GM18867 (cell line): ENCODE measurements around the gene ADARB2.
"Not testable (repeated sequence)": the region's sequence is repeated elsewhere in the genome, so short reads cannot be mapped to it uniquely, and the experiment has no call there.

Source experiments
- ATAC-seq: cut with Tn5 transposase; IDR thresholded peaks from one replicate; pipeline ENCODE4 v1.9.1; 2021; ENCODE audit warnings: mild to moderate bottlenecking, moderate library complexity; ENCODE audit not compliant: unreplicated experiment

ADARB2 gene

DNA sequence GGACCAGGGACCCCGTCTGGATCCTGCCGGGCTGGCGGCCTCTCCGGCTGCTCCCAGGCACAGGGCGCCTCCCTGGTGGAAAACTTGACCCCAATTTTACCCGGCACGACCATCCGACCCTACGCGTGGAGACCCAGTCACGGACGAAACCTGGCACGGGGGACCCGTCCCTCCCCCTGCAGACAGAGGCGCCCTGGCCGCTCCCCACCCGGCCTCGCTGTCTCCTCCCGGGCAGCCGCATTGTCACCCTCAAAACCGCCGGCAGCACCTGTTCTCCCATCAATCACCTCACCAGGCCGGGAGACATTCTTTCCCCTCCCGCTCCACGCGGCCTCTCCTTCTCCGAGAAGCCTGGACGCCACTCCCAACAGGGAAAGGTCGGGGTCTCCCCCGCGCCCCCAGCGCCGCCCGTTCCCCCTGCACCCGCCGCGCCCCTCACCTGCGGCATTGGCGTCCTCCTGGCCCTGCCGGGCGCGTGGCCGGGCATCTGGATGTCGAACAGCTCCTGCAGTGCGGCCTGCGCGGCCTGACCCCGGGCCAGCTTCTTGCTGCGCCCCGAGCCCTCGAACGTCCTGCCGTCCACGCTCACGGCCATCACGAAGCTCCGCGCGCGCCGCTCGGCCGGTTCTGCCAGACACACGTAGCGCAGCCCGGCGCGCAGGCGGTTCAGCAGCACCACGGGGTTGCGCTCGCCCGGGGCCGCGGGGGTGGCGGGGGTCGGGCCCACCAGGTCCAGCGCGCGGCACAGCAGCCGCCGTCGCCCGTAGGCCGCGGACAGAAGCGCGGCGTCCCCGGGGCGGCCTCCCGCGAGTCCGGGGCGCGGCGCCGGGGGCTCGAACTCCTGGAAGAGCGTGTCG is 374.5 kb downstream of the ADARB2 start:
- no peak for ATAC-seq

DNA sequence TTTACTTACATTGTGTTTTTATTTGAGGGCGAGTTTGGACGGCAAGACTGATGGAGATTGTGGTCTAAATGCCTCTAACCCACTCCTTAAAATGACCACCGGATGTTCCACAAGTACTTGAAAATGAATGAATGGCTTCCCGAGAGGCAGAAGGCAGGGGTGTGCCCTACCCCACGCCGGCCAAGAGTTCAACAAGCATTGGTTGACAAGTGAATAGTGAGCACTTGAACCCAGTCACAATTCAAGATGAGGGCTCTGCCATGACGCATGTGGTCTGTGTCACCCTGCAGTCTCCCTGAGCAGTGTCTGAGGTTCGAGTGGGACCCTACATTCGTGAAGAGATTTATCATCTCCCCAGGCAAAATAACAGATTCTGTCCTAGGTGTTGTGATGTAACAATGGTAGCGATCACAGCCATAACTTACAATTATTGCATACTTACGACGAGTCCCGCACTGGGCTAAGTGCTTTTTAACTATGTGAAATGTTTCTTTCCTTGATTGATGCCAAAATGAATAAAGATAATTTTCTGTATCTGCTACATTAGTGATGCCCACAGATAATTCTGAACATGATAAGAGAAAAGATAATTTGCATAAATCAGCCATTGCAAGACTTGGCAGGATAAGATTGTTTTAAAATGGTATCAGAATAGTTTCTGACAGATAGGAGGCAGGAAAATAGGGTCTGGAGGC is 375.8 kb downstream of the ADARB2 start:
- no peak for ATAC-seq

DNA sequence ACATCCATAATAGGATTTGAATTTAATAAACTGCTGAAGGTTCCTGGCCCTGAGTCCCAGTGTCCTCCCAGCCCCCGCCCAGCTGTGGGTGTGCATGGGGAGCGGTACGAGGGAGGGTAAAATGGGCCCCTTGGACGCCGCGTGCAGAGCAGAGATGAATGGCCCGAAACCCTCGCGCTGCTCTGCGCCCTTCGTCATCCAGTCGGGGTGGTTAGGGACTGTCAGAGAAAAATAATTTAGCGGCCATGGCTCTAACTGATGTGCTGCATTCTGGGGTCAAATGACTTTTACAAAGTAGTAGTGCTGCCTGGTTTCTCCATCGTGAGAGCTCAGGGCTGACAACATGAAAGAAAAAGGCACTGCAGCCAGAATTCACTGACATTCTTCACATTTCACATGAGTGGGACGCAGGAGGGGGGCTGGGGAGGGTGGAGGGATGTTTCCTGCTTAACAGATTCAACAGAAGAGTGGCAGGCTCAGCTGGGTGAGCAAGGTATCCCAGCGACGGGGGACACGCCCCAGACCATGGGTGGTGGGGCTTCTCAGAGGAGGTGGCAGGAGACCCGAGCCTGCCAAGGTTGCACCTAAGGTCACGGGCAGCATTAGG is 376.7 kb downstream of the ADARB2 start:
- ATAC-seq: no peak

DNA sequence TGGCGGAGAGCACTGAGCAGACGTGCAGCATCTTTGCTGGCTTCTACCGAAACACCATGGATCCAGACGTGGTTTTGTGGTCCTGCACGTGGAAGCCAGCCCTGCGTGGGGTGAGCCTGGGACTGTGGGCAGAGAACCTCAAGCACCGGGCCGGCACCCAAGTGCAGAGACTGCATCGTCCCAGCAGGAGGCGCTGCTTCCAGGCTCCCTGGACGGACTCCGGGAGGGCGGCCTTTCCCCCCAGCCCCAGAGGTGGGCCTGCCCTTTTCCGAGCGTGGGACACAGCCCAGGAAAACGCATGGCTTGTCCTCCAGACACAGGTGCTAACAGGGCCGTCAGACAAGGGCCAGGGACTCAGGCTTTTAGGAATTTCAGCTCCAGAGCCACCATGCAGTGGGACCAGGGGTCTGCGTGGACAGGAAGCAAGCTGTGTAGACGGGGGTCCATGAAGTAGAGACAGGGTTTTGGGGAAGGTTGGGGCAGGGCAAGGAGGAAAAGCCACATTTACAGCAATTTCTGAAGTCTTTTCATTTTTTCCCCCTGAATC is 377.2 kb downstream of the ADARB2 start:
- no peak for ATAC-seq

DNA sequence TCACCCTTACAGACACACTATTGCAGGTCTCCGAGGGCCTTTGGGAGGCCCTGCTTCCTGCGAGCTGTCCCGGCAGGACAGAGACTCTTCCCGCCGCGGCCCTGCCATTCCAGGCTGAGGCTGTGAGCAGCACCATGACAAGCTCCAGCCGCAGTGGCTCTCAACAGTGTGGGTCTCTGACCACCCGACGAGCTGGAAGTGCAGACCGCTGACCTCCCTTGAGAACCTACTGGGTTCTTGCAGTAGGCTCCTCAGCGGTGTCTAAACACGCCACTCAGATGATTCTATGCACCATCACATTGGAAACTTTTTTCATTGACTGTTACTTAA is 377.7 kb downstream of the ADARB2 start:
- ATAC-seq: no peak

DNA sequence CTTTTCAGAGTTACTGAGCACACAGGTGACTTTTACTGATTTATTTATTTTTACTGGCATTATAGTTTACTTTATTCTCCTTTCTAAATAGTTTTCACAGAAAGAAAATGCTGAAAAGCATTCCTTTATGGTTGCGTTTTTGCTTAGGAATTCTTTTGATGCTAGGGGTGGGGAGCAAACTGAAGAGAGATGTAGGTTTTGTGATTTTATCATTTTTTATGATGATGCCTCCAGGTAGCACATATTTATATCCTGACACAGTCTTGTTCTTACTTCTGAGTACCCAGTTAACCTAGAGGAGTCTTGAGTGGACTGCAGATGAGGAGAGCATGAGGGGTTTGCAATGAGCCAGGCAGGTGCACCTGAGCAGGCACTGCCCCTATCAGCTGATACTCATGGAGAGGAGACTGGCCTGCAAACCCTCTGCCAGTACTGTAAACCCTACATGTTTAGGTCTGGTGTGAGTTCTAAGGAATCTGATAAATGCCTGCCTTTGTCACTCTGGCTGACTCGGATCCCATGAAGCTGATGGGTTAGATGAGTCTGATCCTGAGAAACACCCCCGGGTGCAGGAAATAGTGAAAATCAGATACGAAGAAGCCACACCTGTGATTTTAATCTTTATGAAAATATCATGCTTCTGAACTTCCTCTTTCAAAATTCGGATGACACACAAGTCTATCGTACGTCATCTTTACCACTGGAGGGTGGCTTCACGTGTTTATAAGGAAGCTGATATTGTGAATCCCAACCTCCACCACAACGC is 378.3 kb downstream of the ADARB2 start:
- no peak for ATAC-seq

DNA sequence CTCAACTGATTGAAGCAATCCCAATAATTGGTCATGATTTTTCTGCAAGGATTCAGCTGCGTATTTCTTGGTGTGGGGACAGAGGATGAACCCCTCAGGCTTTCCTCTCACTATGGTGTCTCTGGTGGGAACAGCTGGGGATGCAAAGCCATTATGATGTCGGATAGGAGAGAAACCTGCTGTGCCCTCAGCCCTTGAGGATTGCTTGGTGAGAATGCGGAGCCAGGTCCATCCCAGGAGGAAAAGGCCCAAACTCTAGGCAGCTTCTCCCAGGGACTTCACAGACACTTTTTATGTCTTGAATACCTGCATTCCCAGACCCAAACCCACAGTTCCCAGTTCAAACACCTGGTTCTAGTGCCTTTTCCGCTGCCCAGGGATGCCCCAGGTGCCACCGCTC is 379.2 kb downstream of the ADARB2 start:
- no peak for ATAC-seq

DNA sequence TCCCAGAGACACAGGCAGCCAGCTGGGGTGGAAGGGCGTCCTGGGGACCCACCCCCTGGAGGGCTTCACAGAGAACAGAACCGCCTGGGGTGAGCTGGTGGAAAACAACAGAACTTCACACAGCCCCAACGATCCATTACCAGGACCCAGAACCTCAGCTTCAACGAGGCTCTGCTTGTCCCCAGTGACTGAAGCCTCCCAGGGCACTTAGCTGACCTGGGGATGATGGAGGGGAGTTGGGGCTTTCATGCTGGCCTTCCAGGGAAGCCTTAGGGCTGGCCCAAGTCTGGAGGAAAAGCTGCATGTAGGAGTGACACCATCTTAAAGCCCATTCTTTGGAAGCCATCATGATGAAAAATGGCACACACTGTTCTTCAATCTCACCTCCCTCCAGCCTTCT is 381.0 kb downstream of the ADARB2 start:
- no peak for ATAC-seq

DNA sequence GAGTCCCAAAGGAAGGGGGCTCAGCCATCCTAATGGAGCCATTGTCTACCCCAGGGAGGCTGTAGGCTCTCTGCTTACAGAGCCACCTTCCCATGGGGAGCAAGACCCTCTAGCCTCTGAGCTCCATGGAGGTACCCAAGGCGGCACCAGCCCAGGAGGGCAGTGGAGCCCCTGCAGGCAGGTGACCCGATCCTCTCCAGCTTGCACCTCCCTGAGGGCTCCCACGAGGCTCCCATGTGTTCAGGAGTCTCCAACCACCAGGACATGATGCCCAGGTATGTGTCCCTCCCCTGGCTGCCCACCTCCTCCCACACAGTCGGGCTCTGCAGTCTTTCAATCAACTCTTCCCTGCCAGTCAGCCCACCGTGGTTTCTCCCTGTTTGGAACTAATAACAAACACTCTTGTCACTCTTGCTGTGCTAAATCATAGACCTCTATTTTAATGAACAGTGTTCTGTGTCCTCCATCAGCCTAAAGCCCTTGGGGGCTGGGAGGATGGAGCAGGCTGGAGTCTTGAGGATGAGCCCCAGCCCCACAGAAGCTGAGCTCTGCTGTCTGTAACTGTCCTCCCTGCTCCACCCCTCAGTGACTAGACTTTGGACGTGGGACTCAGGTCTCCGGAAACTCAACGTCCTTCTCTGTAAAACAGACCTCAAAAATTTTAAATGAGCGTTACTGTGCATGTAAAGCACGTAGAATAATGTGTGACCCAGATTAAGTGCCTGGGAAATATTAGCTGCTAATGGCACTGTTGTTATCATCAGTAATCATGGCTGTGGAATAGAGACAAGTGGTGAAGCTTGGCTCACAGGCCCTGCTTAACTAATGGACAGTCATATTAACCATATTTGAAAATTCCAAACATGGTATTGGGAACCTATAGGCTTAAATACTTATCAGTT is 382.3 kb downstream of the ADARB2 start:
- ATAC-seq: no peak

DNA sequence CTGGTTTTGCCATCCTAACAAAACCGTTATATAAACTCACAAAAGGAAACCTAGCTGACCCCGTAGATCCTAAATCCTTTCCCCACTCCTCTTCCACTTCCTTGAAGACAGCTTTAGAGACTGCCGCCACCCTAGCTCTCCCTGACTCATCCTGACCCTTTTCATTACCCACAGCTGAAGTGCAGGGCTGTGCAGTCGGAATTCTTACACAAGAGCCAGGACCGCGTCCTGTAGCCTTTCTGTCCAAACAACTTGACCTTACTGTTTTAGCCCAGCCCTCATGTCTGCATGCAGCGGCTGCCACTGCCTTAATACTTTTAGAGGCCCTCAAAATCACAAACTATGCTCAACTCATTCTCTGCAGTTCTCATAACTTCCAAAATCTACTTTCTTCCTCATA is 385.0 kb downstream of the ADARB2 start:
- ATAC-seq: not testable (repeated sequence)

DNA sequence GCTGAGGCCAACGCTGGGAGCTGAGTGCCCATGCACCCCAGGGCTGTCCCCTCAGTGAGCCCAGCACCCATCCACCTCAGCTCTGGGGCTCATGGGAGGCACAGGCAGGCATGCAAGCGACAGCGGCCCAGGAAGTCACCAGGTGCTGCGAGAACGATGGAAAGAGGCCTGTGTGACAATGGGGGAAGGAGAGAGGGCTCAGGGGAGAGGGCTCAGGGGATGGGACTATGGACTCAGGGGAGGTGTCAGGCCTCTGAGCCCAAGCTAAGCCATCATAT is 388.6 kb downstream of the ADARB2 start:
- ATAC-seq: no peak

DNA sequence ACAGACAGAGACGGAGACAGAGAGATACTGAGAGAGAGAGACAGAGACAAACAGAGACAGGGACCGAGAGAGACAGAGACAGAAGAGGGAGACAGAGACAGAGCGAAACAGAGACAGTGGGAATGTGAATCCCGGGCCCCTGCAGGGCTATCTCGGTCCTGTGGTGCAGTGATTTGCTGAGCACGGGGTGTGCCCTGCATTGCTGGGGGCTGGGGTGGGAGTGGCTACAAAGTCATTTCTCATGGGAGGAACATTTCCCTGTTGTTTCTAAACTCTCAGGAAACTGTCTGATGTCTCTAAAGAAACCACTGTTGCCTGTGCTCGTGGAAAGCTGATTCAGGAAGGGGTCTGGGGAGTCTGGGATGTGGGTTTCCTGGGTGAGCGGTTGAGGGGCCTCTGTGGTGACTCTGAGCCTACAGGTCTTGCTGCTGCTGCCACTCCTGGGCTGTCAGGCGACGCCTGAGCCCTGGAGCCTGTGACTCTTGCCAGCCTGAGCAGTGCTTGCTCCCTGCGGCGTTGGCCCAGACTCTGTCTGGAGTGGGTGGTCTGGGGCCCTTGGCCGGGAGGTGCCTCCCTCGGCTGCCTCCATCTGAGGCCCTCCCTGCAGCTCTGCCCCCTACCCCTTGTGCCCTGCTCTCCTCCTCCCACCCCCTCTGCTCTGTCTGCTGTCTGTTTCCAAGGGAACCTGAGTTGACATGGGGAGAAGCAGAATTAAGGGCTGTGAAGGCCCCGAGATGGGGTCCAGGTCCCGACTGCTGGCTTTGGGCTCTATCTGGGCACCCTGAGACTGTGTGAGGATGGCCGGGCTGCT is 389.2 kb downstream of the ADARB2 start:
- ATAC-seq: no peak

DNA sequence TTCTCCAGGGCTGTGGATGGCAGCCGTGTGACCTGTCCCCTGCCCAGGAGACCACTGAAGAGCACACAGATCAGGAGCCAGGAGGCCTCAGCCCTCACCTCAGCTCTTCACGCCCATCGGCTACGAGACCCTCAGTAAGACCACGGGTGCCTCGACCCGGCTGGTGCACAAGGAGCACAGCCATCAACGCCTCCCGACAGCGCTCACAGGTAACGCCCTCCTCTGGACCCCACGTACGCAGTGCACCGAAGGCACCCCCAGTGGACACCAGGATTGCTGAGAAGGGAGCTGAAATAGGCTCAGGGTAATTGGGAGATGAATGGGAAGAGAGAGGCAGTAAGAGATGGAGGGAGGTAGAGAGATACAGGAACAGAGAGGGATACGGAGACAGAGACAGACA is 389.8 kb downstream of the ADARB2 start:
- ATAC-seq: no peak

DNA sequence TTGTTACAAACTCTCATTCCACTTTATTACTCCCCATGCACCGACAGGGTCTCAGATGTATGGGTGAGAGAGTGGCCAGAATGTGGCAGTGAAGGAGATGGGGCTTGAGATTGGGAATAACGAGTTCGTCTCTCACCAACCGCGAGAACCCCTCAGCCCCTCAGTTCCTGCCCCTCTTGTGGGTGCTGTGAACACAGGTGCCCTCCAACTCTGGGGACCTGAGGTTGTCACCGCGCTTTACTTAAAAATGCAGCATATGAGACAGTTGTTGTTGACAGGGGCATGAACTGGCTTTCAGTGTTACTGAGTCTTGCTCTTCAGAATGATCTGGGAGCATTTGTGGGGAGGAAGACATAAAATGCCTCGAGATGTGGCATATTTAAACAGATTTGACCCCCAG is 391.1 kb downstream of the ADARB2 start:
- ATAC-seq: no peak

DNA sequence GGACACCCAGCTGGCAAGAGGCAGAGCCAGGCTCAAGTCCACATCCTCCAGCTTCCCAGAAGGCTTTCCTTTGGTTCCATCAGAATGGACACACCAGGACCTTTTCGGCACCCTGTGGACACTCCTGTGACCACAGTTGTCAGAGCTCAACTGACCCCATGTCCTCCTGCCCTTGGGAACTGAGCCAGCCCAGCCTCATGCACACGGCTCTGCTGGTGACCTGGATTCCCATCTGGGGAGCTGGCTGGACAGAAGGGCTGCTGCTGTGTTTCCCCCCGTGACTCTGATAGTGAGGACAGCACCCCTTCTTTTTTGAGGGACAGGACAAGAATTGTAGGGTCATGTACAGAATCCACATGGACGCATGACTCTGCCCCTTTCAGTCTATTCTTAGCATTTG is 392.0 kb downstream of the ADARB2 start:
- no peak for ATAC-seq

DNA sequence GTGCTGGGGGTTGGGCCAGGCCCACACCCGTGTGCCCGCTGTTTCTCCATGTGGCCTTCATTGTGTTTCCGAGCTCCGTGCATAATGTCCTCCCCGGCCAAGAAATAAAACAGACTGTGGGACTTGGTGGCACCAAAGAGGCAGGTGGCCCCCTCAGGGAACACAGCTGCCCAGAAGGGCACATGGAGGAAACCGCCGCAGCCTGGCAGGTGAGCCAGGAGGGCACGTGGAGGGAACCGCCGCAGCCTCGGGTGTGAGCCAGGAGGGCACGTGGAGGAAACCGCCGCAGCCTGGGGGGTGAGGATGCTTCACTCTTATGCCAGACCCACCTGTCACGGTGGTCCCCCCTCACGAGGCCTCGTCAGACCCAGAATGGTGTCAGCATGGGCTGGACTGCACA is 392.5 kb downstream of the ADARB2 start:
- ATAC-seq: no peak

DNA sequence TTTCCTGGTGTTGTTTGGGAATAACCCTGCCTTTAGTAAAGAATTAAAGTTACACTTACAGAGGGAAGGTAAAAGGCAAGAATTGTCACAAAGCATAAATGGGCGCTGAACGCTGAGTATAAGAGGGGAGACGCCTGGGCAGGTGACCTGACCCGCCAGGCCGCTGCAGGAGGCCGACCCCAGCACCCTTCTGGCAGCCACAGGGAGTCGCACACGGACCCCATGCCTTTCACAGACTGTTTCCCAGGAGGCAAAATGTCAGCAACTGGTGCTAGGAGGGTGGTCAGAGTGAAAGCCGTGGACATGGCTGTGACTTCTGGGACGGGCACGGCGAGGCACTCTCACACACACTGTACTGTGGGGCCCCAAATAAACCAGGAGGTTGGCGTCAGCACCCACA is 392.9 kb downstream of the ADARB2 start:
- ATAC-seq: no peak

DNA sequence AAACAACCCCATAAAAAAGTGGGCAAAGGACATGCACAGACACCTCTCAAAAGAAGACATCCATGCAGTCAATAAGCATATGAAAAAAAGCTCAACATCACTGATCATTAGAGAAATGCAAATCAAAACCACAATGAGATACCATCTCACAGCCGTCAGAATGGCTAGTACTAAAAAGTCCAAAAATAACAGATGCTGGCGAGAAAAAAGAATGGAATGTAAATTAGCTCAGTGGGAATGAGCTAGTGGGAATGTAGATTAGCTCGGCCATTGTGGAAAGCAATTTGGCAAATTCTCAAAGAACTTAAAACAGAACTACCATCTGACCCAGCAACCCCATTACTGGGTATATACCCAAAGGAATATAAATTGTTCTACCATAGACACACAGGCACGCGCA is 394.1 kb downstream of the ADARB2 start:
- ATAC-seq: no peak

DNA sequence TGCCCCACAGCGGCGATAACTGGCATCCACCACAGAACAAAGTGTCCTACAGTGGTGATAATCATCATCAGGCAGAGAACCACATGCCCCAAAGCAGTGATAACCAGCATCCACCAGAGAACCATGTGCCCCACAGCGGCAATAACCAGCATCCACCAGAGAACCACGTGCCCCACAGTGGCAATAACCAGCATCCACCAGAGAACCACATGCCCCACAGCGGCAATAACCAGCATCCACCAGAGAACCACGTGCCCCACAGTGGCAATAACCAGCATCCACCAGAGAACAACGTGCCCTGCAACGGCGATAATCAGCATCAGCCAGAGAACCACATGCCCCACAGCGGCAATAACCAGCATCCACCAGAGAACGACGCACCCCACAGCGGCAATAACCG is 396.3 kb downstream of the ADARB2 start:
- not testable (repeated sequence) for ATAC-seq

DNA sequence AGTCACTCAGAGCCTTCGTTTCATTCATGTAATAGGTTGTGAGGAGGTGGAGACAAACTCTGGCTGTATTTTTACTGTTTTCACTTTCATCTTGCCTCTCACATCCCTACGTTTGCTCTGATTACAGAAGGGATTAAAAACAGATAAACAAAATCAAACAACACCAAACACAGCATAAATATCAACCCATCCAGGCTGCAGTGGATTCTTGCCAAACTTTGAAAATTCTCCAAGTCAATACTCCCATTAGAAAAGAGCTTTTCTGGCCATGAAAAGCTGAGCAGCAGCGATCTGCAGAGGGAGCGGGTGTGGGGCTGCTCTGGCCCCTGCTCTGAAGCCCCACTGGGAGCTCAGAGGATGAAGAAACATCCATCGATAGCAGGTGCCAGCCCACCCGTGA is 397.9 kb downstream of the ADARB2 start:
- ATAC-seq: no peak
